Measurements from ENCODE around the gene GOLGA8K. TPM values are rescaled to one million over a fixed set of nuclear protein-coding genes. Genes with fewer than 3 reads are reported as not detected.
"Not testable (repeated sequence)": the region's sequence is repeated elsewhere in the genome, so short reads cannot be mapped to it uniquely, and the experiment has no call there.

The GOLGA8K gene
- total RNA-seq, 1 experiment from 2014 or later = 0.54 TPM

DNA sequence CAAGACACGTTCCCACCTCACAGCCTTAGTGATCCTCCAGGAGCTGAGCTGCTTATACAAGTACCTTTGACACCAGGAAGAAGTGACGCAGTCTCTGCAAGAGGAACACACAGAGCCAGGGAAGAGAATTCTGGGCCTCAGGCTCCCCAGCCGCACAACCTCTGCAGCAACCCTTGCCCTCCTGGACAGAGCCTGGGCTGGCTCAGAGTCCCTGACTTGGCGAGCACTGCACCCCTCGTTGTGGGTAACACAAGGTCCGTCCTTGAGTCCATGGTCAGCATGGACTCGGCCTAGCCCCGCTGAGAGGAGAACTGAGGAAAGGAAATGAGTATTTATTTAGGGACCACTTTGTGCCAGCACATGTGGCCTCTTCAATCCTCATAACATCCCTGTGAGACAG lies 39.6 kb downstream of the GOLGA8K start:
- DNase-seq (ENCODE audit: low read depth); in situ Hi-C loops (cut with HindIII; ENCODE audit: low pct_unique_long_range_greater_than_20kb, low sequenced_read_pairs): not testable (repeated sequence)

DNA sequence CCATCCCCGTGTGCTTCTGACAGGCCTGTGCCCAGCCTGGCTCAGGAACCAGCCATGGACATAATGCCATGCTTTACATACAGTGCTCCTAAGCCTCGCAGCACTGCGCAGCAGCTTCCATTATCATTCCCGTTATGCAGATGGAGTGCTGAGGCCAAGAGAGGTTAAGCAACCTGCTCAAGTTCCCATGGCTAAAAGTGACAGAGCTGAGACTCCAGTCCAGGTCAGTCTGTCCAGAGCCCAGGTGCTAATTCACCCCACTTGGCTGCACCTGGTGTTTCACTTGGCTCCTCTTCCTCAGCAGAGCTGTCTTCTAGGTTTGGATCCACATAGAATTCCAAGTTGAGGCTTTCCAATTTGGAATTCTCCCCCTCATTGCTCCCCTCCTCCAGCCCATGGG lies 41.4 kb downstream of the GOLGA8K start:
- in situ Hi-C loops (cut with HindIII; ENCODE audit: low pct_unique_long_range_greater_than_20kb, low sequenced_read_pairs); DNase-seq (ENCODE audit: low read depth): not testable (repeated sequence)

DNA sequence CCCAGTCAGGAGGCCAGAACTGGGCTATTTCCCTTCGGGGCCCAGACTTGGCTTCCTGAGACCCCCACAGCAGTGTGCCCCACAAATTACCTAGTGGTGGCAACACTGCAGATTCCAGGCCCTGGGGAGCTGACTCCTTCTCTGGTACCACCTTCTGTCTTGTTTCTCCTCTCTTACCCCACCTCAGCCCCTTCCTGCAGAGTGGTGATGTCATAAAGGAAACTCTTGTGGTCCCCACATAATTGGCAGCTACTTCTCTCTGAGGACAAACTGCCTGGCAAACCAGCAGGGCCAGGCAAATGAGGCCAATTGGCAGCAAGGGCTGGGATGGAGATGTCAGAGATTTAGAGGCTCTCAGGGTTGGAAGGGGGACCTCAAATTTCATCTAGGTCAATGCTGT lies 44.6 kb downstream of the GOLGA8K start:
- DNase-seq (ENCODE audit: low read depth); in situ Hi-C loops (cut with HindIII; ENCODE audit: low pct_unique_long_range_greater_than_20kb, low sequenced_read_pairs): not testable (repeated sequence)

DNA sequence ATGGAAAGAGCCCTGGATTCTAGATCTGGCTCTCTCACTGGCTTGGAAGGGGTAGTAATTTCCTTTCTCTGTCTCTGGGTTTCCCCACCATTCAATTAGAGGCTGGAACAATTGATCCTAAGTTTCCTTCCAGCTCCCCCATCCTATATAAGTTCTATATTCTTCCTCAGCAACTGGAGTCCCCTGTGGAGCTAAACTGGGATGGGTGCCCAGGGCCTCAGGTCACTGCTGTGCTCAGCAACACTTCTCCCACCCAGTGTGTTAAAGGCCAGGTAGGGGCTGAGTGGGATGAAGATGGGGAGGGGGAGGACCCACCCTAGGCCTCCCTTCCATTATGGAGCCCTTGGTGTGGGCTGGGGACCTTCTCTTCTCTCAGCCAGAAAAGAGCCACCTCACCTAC lies 46.2 kb downstream of the GOLGA8K start:
- DNase-seq (ENCODE audit: low read depth); in situ Hi-C loops (cut with HindIII; ENCODE audit: low pct_unique_long_range_greater_than_20kb, low sequenced_read_pairs): not testable (repeated sequence)

DNA sequence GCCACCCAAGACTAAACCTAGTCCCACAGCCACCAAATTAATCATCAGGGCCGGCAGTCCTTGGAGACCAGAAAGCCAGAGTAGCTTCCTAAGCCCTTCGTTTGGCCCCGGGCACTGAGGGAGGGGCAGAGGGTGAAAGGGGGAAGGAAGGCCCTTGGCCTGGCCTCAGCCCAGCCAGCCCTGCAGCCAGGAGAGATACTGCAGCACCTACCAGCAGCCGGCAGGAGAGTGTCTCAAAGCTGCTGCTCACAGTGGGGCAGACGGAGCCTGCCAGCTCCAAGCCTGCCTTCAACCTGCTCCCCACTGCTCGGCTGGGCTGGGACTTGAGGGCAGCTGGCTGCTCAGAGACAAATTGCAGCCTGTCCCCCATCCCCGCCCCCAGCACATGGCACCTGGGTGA lies 50.3 kb downstream of the GOLGA8K start:
- in situ Hi-C loops (cut with HindIII; ENCODE audit: low pct_unique_long_range_greater_than_20kb, low sequenced_read_pairs); DNase-seq (ENCODE audit: low read depth): not testable (repeated sequence)

DNA sequence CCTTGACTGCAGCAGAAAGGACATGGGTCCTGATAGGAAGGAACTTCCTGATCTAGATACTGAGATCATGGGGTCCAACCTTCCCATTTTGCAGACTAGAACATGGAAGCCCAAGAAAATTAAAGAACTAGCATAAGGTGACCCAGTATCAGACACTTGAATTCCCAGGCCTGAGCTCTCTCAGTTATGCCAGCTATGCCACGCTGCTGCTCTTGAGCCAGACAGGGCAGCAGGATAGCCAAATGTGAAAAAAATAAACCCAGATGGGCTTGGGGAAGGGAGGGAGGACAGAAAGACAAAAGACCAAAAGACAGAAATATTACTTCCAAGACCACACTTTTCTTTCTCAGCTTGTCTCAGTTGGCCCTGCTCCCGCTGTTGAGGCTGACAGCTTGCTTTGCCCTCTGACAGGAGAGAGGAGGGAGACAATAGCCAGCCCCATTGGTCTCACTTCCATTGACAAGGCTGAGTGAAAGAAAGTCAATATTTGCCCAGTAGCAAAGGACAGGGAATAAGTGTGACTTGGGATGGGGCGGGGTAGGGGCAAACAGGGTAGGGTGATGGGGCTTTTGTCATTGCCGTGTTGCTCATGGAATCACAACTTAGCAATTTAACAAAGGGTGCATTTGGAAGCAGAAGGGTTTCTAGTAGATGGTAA lies 52.4 kb downstream of the GOLGA8K start:
- DNase-seq (ENCODE audit: low read depth); in situ Hi-C loops (cut with HindIII; ENCODE audit: low pct_unique_long_range_greater_than_20kb, low sequenced_read_pairs): not testable (repeated sequence)

DNA sequence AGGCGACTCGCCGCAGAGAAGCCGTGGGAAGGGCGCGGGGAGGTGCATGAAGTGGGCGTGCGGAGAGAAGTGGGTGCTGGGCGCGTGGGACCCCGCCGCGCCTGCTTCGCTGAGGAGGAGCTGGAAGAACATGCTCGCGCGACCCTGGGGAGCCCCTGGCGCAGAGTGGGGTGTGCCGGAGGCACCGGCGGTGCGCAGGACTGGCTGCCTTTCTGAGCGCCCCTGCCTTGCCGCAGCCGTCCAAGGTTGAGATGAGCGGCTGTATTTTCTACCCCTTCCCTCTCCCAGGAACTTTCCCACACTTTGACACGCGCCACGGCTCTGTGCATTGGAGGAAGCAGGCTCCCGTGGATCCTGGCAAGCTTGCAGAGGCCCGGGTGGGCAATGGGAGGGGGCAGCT lies 56.1 kb downstream of the GOLGA8K start:
- in situ Hi-C loops (cut with HindIII; ENCODE audit: low pct_unique_long_range_greater_than_20kb, low sequenced_read_pairs); DNase-seq (ENCODE audit: low read depth): not testable (repeated sequence)

DNA sequence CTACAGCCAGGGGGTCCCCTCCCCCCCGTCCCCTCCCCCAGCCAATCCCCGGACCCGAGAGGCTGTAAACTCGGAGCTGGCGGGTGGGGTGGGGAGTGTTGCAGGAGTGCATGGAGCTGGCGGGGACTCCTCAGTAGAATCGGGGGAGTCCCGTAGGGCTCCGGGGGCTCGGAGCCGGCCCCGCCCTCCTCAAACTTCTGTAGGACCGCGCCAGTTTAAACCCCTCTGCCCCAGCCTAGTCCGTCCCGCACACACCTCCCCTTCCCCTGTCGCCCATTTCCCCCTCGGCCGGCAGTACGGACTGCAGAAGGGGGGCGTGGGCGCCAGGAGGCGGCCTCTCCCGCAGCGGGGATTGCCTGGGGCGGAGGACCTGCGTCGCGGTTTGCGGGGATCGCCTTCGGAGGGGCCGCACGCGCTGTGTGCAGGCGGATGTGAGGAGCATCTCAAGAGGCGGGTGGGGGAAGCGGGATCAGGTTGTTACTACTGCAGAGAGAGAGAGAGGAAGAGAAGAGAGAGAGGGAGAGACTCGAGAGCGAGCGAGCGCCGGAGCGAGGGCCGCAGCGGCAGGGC lies 57.0 kb downstream of the GOLGA8K start:
- DNase-seq (ENCODE audit: low read depth); in situ Hi-C loops (cut with HindIII; ENCODE audit: low pct_unique_long_range_greater_than_20kb, low sequenced_read_pairs): not testable (repeated sequence)

DNA sequence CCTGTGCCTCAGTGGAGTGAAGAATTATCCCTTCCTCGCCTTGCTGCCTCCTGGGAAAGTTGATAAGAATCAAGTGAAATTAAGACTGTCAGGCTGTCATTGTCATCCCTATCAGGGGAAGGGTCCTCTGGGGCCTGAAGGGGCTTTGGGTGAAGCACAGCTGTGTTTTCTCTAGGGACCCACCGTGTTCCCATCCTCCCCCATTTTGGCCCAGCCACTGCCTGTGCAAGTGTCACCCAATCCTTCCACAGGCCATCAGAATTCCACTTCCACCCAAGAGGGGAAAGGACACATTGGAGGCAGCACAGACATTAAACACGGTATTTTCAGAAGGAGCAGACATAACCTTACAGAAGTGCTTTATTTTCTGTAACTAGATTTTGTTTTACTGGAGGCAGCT lies 59.2 kb downstream of the GOLGA8K start:
- DNase-seq (ENCODE audit: low read depth); in situ Hi-C loops (cut with HindIII; ENCODE audit: low pct_unique_long_range_greater_than_20kb, low sequenced_read_pairs): not testable (repeated sequence)

Other genes with a start within 250 kb of the GOLGA8K start
- 0.72 and 6.1 TPM in 2 replicates for gene GOLGA8O, start 52.3 kb upstream of the GOLGA8K start, total RNA-seq (2014; rRNA removed; shearing (Covaris generic); ENCODE audit: low replicate concordance)
- 6.0 and 15.1 TPM in 2 replicates for gene GOLGA8N, start 190.2 kb upstream of the GOLGA8K start, total RNA-seq (2014; rRNA removed; shearing (Covaris generic); ENCODE audit: low replicate concordance)
- gene ARHGAP11A, start 212.2 kb upstream of the GOLGA8K start, total RNA-seq (2014; rRNA removed; shearing (Covaris generic); ENCODE audit: low replicate concordance) = 15.6 and 20.1 TPM in 2 replicates
- 24.6 and 46.8 TPM in 2 replicates for gene SCG5, start 238.4 kb upstream of the GOLGA8K start, total RNA-seq (2014; rRNA removed; shearing (Covaris generic); ENCODE audit: low replicate concordance)

All from Caki2 (cell line).